Stimulated activated CD4-positive, alpha-beta T cell treated with anti-CD3 and anti-CD28 coated beads, Interleukin-1b, Interleukin-23, amount 100 ng/mL, for 4 hours (primary cell): ENCODE data around the gene REXO4.
A peak's percentile ranks its signal among the peaks of the same experiment; 100 is the strongest.
"Not testable (repeated sequence)": the region's sequence is repeated elsewhere in the genome, so short reads cannot be mapped to it uniquely, and the experiment has no call there.

Experiments
- DNase-seq, 2 donors: peaks; one replicate each; pipeline ENCODE4 v3.0.0-alpha.2; 2020; ENCODE audit warnings: low read depth in 2 of 2

Gene REXO4

DNA sequence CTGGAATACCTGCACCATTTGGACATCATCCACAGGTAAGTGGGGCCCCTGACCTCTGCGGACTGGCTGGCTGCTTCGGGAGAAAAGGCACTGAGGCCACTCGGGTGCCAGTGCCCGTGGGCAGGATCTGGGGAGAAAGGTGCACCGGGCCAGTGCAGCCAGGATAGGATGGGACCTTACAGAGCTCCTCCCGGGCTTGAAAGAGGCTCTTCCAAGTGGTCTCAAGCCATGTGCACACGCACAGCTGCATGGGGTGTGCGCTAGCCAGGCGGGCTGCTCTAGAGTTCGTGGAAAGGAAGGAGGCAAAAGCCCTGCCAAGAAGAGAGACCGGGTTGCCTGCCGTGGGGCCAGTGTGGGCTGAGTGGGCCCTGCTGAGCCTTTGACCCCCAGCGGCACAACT is 28.2 kb downstream of the REXO4 start:
- no peak for DNase-seq

DNA sequence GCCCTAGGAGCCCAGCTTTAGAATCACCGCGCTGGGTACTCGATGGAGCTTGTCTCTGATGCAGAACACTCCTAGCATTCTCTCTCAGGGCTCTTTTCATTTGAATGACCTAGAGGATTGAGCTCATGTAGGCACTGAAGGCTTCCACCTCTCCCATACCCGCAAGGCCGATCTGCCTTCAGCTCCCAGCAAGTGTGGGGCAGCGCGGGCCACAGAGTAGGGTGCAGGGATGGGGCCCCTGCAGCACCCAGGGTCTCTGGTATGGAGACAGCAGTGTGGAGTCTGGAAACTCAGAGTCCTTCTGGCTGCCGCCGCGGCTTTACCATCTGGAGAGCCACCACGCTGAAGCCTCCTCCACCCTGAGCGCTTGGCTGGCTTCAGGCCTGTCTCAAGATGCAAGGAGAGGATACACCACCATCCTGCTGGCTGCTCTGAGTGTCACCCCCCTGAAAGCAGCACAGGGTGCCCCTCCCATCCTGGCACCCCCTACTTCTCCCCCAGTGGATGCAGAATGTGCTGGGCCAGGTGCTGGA is 28.7 kb downstream of the REXO4 start:
- DNase-seq, result no peak

DNA sequence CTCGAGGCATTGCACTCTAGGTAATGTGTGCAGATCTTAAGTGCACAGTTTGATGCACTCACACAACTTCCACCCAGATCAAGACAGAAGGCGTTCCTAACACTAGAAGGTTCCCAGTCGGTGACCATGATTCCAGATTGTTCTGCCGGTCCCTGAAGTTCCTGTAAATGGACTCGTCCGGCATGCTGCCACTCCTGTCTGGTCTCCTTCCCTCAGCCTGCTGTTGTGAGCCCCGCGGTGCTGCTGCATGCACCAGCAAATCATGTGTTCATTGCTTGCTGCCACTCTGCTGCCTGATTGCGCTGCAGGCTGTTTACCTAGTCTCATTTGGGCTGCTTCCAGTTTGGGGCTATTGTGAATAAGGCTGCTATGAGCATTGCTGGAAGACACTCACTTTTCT is 30.1 kb downstream of the REXO4 start:
- DNase-seq, result no peak

DNA sequence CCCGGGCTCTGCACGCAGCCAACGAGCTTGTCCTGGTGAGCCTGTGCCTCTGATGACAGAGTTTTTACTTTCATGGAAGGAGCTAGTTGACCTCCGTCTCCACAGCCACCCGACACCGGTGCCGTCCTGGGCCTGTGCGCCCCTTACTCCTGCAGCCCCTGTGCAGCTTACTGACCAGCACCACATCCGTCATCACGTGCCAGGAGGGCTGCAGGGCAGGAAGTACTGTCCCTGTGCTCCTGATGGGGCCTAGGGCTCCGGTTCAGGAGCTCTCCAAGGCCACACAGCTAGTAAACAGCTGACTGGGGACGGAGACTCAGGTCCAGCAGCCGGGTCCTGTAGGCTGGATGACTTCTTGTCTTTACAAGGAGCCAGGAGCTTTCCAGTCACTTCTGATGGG is 31.5 kb downstream of the REXO4 start:
- DNase-seq, result no peak

DNA sequence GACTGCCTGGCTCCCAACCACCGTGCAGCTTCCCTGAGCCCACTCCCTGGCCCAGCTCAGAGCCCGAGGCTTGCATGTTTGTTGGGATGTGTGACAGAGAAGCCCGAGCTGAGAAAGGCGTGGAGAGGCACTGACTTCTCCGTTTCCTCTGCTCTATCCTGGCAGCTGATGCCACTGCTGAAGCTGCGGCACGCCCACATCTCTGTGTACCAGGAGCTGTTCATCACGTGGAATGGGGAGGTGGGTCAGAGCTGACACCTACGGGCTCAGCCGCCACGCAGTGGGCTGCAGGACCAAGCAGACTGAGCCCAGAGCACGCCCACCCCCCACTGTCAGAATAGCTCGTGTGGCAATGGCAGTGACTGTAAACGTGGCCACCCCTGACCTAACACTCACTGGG is 32.4 kb downstream of the REXO4 start:
- no peak for DNase-seq

DNA sequence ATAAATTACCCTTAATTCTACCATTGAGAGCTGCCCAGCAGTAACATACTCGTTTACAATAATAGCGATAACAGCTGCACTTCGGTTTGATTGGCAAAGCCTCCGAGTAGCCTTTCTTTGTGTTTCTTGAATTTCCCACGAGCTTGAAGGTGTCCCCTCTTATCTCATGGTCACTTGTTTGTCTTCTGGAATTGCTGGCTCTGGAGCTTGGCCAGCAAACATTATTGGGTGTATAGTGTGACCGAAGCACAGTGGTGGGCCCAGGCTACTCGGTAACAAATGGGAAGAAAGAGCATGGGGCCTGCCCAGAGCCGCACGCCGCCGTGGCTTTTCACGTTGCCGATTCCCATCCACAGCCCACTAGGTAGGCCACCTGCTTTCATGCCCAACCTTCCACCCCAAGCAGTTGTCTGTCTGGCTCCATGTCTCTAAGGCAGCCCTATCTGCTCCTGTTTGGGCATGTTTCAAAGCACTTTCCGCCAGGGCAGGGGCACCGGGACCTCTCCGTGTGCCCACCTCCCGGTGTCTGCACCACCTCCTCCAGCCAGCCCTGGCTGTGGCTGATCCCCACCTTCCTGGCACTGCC is 33.0 kb downstream of the REXO4 start:
- DNase-seq, result no peak

DNA sequence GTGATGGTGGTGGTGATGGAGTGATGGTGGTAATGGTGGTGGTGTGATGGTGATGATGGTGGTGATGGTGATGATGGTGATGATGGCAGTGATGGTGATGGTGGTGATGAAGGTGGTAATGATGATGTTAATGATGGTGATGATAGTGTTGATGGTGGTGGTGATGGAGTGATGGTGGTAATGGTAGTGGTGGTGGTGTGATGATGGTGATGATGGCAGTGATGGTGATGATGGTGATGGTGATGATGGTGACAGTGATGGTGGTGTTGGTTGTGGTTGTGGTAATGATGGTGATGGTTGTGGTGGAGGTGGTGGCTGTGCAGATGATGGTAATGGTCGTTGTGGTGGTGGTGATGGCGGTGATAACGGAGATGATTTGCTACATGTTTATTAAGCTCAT is 34.4 kb downstream of the REXO4 start:
- no peak for DNase-seq

DNA sequence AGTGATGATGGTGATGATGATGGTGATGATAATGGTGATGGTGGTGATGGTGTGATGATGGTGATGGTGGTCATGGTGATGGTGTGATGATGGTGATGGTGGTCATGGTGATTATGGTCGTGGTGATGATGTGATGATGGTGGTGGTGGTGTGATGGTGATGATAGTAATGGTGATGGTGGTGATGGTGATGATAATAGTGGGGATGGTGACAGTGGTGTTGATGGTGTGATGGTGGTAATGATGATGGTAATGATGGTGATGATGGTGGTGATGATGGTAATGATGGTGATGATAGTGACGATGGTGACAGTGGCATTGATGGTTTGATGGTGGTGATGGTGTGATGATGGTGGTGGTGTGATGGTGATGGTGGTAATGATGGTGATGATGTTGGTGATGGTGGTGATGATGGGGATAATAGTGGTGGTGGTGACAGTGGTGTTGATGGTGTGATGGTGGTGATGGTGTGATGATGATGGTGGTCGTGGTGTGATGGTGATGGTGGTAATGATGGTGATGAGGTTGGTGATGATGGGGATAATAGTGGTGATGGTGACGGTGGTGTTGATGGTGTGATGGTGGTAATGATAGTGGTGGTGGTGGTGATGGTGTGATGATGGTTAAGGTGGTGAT is 35.2 kb downstream of the REXO4 start:
- no peak for DNase-seq

DNA sequence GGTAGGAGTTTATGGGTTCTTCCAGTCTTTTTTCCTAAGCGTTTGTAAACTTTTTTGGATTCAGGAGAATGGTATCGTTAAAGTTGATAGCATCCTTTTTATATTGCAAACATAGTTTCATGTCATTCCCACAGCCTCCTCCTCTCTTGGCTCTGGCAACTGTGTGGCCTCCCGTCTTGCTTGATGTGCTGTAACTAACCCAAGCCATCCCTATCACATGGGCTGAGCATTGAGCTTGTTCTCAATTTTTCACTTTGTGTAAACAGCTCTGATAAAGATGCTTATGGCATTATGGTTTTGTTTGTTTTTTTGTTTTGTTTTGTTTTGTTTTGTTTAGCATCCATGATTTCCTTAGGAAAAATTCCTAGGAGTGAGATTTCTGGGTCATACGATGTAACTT is 37.1 kb downstream of the REXO4 start:
- no peak for DNase-seq

DNA sequence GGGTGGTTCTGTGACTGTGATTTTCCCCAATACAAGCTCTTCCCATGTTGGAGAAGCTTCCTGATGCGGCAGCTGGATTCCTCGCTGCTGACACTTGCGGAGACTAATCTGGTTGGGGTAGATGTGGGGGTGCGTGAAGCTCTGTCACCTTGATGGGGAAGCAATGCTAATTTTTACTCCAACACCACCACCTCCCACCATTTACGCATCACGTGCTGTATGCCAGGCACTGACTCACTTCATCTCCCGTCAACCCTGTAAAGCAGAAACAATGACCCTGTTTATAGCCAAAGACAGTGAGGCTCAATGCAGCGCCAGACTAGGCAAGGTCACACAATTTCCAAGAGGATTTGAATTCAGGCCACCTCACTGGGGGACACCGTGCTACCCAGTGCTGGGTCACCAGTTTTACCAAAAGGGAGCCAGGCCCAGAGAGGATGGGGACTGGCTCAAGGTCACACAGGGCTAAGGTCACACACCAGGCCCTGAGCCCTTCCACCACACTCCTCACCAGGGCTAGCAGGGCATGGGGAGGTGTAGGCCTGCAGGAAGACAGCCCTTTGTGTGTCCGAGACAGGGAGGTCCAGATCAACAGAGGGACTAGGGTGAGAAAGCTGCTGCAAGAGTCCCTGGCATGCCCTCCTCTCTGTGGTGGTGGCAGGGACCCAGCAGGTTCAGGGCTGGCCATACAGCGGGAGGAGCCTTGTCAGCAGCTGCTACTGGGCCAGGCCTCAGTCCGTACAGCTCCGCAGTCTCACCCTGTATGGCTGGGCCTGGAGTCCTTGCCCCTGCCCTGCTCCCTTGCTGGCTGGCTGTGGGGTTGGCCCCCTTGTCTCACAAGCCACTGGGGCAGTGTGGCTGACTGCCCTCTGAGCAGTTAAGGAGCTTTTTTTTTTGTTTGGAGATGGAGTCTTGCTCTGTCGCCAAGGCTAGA is 38.4 kb downstream of the REXO4 start:
- no peak for DNase-seq

DNA sequence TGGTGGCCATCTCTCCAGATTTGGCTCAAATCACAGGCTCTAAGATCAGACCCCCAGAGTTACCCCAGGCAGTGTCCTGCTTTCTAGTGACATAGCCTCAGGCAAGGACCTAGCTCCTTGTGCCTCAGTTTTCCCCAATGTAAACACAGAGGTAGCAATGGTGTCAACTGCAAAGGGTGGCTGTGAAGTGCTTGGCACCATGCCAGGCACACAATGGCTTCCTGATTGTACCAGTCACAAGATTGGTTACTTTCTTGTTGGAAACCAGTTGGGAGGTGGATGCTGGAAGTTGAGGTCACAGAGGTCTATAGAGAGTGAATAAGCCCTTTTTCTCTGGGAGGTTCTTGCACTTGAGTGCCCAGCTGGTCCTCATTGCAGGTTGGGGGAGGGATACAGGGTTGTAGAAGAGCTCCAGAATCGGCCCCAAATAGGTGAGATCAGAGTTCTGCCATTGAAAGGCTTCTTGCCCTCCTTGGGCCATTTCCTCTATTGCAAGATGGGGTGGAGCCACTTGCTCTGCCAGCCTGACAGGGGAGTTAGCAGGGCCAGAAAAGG is 39.3 kb downstream of the REXO4 start:
- DNase-seq, result no peak

DNA sequence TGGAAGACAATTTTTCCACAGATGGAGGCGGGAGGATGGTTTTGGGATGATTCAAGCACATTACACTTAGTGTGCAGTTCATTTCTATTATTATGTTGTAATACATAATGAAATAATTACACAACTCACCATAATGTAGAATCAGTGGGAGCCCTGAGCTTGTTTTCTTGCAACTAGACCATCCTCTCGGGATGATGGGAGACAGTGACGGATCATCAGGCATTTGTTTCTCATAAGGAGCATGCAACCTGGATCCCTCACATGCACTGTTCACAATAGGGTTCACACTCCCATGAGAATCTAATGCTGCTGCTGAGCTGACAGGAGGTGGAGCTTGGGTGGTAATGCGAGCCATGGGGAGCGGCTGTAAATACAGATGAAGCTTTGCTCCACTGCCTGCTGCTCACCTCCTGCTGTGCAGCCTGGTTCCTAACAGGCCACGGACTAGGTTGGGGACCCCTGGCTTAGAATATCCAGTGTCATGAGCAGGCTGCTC is 40.0 kb downstream of the REXO4 start:
- DNase-seq, result no peak

DNA sequence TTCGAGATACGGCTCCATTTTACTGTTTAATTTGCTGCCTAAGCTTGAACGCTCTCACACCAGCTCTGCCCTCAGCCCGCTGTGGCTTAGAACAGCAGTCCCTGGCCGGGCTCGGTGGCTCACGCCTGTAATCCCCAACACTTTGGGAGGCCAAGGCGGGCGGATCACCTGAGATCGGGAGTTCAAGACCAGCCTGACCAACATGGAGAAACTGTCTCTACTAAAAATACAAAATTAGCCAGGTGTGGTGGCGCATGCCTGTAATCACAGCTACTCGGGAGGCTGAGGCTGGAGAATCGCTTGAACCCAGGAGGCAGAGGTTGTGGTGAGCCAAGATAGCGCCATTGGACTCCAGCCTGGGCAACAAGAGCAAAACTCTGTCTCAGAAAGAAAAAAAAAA is 40.5 kb downstream of the REXO4 start:
- DNase-seq, result not testable (repeated sequence)

DNA sequence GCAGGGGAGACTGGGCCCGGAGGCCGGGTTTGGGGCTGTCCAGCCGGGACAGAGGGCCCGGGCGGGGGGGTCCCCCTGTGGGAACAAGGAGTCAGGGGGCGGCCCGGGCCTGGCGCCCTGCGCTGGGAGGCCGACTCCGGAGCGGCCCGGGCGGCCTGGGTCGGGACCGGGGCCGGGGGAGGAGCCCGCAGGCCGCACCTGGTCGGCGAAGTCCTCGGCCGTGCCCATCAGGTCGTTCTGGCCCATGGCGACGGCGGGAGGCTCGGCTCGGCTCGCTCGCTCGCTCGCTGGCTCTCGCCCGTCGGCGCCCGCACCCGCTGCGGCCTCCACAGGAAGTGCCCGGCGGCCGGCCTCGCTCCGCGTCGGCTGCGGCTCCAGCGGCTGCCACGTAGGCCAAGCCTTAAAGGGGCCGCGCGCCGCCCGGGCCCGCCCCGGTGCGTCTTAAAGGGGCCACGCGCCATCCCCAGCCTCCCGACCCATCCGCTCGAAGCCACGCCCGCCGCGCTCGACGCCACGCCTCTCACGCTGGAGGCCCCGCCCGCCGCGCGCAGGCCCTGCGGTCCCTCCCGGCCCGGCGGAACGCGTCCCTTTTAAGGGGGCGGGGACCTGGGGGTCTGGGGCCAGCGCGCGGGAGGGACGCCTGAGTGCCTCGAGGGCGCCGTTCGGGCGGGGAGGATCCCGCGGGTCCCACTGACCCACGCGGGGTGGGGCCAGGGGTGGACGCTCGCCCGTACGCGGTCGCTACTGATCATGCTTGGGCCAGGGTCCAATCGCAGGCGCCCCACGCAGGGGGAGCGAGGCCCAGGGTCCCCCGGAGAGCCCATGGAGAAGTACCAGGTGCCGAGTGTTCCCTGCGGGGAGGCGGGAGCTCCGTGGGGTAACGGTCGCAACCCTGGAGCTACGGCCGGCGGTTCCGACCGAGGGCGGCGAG is 41.8 kb downstream of the REXO4 start, which contains the start of the genes STKLD1 and SURF4:
Gene STKLD1, plus strand, starts transcription at position 643 of the 931 bp plus-strand sequence. Its CDS starts 108 bp downstream, at position 751.
Gene SURF4, minus strand, starts transcription at position 337 of the 931 bp plus-strand sequence. Its CDS starts 91 bp downstream, at position 246.
- DNase-seq, result peak; percentile 93 to 95

DNA sequence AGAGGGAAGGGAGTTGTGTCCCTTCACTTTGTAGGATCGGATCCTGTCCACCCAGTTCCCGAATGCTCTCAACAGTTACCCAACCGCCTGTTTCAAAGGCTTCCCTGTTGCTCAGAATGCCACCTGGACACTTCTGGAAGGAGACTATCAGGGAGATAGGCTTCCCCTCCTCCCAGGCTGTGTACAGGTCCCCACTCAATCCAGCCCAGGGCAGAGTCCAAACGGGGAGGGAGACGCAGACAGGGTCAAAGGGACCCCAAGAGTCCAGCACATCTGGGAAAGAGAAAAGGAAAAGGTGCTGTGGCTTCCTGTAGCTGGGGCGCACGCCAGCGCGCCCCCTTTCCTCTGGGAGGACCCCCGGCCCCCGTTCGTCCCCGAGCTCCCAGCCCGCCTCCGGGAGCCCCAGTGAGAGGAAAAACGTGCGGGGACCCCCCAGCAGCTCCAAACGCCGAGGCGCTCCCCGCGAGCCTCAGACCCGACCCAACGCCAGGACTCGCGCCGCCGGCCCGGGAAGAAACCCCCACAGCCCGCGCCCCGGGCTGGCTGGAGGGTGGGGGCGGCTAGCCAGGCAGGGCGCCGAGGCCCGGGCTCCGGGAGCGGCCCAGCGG is 42.6 kb downstream of the REXO4 start:
- no peak for DNase-seq

DNA sequence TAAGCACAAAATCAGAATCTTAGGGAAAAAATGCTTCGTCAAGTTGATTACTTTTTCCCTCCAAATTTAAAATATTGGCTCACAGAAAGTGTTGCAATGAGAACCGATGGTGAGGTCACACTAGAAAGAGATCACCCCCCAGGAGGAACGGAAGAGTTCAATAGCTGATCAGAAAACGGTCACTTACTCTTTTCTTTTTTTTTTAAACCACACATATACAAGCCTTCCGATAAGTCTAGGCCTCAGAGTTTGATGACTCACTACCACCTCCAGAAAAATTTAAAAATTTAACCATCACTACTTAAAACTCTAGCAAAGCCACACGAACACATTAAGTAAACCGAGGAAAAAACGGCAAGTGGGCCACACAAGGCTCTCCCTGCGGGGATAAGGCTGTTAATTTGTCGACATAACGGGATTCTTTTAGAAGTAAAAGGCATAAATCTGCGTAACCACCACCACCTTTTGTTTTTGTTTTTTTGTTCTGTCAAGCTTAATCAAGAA is 43.1 kb downstream of the REXO4 start:
- DNase-seq, result no peak

DNA sequence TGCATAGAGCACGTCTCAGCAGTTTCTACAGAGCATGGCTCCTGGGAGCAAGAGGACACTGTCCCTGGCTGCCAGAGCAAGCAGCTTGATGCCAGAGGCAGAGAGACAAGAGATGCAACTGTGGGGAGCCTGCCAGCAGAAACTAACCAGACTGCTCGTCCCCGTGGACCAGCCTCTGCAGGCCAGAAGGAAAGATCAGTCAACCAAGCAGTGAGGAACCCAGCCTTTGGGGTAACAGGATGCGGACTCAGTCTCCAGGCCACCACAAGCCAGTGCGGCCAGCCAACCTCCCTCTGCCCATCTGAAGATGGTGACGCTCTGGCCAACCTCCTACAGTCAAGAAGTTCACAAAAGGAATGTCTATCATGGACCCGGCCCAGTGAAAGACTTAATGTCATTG is 45.7 kb downstream of the REXO4 start:
- DNase-seq, result no peak

DNA sequence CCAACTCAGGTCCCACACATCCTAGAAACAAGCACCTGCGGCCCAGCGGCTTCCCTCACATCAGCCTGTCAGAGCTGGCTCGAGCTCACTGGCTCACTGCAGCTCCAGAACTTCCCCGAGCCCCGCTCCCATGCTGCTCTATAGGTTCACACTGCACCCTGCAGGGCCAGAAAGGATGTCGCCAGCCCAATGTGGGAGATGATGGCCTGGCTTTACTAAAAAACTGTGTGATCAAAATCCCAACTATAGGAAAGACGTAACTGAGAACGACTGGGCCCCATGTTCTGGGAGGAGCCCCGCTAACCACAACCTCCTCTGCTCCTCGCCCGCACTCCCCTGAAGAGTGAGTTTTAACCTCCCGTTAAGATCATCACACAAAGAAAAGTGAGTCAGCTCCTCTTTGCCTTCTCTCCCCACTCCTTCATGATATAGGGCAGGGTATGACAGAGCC is 46.5 kb downstream of the REXO4 start:
- peak; percentile 53 to 54 for DNase-seq

DNA sequence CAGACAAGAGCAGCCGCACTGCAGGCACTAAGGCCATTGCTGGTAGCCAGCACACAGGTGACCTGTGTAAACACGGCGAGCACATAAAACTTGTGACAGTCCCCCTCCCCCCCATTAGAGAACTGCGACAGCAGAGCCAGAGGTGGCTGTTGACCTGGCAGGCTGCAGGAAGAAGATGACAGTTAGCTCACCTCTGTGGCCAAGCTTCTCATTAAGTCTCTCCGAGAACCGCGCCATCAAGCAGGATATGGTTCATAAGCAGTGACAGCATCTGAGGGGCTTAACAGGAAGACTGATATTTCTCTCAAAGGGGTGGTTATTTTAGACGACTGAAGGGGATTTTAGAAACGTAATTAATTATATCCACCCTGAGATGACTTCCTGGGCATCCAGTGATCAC is 47.1 kb downstream of the REXO4 start:
- DNase-seq, result no peak

DNA sequence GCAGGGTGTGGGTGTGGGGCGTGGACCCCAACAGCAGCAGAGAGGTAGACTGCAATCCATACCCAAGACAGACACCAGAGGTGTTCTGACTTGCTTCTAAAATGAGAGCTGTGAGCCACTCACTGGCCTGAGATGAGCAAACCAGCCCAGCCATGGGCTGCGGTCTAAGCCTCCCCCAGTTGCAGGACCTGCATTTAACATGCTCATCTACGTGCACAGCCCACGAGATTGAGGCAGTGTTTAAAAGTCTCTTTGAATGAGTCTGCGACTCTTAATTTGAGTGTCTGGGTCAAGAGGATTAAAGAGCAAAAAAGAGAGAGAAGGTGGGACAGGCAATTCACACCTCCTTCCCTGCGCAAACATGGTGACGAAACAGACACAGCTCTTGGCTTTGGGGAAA is 47.9 kb downstream of the REXO4 start:
- DNase-seq, result no peak
